ENCODE results near the gene PADI1.

PADI1 gene

DNA sequence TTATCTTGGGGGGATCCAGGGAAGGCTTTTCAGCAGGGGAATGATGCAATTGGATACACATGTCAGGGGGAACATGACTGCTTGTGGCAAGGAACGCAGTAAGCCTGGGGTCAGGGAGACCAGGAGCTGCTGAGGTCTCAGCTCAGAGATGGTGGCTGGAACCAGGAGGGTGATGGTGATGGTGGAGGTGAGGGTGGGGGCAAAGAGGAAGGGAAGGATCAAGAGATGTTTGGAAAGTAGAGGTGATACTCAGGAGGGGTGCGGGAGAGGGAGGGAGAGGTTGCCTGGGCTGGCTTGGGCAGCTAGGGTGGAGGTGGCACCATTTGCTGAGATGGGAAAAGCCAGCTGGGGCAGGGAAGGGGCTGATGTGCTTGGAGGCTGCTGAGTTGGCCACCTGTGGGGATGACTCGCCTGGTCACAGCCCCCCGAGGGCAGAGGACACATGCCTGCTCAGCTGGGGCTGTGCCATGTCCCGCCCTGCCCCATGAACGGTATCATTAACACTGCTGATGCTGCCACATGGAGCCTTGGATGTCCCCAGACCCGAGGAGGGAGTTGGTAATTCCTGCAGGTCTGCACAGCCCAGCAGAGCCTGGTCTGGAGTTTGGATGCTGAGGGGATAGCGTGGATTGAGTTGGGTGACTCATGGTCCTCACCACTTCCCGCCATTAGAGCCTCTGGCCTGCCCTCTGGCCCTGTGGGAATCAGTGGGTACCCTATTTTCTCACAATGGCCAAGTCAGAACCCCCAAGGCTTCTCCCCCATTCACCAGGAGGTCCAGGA is 6.3 kb upstream of the PADI1 start:
- no peak for DNase-seq

DNA sequence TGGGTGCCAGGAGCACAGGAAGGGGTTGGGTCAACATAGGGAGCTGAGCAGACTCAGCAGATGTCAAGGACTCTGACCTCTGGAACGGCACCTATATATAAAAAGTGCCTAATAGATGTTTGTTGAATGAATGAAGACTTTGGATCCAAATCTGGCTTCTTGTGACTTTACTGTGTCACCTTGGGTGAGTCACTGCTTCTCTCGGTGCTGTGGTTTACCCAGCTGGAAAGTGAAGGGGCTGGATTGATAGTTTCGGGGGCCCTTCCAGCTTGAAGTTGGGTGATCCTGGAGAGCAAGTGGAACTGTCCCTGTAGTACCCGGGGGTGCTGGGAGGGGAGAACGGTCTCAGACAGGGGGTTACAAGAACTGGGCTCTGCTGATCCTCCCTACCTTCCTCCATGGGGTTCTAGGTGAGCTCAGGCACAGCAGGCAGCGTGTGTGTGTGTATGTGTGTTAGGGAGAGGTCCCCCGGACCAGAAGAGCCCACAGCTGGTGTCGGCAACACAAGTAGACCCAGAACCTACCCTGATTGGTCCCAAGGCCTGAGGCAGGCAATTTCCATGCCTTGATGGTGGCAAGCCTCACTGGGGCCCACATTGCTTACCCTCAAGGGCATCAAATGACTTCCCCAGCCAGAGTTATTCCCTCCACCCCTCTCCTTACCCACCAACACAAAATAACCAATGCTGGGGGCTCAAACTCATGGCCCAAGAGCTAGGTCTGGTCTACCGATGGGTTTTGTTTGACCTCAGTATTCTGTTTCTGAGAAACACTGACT is 5.5 kb upstream of the PADI1 start:
- DNase-seq, result no peak

DNA sequence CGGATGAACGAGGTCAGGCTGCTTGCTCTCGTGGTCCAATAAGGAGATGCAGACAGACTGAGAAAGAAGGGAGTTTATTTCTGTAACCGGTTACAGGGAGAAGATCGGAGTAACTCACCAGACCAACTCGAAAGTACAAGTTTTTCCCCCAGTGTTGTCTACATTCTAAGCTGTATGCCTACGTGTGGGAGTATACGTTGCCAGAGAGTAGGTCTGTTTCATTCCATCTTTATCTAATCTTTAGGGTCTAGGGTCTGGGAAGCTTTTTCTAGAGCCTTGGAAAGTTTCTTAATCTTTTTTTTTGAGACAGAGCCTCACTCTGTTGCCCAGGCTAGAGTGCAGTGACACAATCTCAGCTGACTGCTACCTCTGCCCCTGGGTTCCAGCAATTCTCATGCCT is 4.7 kb upstream of the PADI1 start:
- no peak for DNase-seq

GRCh38 chr1:17200756-17201155 is 4.2 kb upstream of the PADI1 start:
- DNase-seq, result no peak

DNA sequence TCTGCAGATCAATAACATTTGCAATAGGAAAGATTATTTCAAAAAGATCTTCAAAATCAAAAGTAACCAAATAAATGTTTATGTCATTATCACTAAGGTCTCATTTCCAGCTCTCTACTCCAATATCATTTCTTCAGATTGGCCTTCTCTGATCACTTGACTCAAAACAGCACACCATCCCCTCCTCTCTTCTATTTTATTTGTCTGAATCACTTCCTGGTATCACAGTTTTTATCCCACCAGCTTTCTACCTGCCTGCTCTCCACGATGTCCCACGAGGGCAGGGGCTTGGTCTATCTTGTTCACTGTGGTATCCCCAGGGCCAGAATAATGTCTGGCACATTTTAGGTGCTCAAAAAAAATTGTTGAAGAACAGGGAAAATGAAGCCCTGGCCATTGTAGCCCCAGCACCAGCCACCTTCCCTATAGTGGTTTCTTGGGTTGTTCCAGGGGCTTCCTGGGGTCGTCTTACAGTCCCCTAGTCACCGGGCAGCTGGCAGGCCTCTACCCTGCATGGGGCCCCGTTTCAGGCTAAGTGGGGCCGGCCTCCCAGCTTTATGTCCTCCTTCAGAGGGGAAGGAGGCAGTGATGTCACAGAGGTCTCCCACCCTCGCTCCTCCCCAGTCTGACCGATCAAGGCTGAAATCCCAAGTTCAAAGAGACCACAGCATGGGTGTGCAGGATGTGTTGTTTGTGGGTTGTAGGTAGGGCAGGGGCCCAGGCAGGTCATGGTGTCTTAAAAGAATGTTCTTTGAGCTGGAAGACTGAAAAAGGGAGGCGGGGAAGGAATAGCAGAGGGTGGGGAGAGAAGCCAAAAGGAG is 3.5 kb upstream of the PADI1 start:
- no peak for DNase-seq

- DNase-seq, result no peak
Measured at GRCh38 chr1:17205652-17206051, 724 bp downstream of the PADI1 start.

DNA sequence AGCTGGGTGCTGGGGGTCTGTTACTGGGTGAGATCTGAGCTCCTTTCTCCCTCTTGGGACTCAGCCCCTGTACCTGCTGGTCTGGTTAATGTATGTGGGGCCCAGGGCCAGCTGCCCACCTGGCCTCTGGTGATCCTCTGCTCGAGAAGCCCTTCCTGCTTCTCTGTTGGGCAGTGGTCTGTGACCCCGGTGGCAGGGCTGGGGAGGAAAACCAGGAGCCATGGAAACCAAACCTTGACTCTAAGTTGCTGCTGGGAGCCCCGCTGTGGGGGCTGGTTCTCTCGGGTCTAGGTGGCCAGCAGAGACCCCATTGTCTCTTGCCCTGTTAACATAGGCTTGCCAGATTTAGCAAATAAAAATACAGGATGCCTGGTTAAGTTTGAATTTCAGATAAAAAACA is 1.3 kb downstream of the PADI1 start:
- DNase-seq, result no peak

DNA sequence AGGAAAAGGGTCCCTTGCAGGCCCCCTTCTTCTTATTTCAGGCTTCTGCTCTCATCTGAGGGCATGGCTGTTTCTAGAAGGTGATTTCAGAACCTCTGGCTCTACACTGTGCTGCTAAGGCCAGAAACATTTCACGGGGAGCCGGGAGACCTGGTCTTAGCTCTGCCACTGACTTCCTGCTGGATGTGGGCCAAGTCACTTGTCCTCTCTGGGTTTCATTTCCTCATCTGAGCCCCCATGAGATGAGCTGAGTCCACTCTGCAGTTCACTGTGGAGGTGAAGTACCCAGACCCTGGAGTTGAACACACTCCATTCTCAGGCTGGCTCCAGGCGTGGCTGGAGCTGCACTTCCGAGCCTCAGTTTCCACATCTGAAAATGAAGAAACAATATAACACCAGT is 2.1 kb downstream of the PADI1 start:
- DNase-seq, result no peak

- DNase-seq, result no peak
Measured at GRCh38 chr1:17207540-17207939, 2.6 kb downstream of the PADI1 start.

DNA sequence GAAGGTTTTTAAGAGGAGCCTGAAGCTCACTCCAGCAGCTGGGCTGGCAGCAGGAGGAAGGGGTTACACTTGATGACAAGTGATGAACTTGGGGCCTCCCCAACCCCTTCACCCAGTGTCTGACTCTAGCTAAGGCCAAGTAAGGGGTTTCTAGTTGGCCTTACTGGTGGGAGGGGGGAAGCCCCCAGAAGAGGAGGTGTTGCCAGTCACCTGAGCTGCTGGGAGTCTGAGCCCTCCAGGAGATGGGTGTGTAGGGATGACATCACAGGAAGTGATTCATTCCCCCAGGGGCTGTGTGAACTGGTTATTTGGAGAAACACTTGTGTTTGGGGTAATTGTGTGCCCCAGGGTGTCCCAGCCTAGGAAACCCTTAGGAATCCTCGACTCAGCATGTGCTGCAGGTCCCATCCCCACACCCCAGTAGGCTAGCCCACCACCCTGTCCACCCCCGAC is 3.1 kb downstream of the PADI1 start:
- DNase-seq, result no peak

DNA sequence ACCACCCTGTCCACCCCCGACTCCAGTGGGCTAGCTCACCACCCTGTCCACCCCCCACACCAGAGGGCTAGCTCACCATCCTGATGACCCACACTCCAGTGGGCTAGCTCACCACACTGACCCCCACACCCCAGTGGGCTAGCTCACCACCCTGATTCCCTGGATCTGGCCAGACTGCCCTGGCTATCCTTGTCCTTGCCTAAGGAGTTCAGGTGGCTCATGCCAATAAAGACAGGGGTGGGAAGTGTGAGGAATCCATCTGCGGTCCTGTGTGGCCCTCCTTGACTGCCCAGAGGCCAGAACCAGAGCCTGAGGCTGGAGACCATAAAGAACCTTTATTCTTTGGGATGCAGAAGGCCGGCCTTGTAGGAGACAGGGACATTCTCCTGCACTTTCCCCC is 3.6 kb downstream of the PADI1 start:
- DNase-seq, result no peak

- no peak for DNase-seq
Measured at GRCh38 chr1:17209430-17209829, 4.5 kb downstream of the PADI1 start.

DNA sequence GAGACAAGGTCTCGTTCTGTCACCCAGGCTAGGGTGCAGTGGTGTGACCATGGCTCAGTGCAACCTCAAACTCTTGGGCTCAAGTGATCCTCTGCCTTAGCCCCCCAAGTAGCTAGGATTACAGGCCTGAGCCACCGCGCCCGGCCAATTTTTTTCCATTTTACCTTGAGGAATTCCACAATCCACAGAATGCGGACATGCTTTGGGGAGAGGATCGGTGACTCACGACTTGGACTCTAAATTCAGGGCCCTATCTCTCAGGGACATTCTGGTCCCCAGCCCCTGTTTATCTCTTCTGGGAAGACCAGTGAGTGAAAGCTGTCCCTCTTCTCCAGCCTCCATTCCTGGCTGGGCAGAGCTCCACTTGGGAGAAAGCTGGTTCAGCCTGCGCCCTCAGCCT is 5.2 kb downstream of the PADI1 start:
- no peak for DNase-seq

DNA sequence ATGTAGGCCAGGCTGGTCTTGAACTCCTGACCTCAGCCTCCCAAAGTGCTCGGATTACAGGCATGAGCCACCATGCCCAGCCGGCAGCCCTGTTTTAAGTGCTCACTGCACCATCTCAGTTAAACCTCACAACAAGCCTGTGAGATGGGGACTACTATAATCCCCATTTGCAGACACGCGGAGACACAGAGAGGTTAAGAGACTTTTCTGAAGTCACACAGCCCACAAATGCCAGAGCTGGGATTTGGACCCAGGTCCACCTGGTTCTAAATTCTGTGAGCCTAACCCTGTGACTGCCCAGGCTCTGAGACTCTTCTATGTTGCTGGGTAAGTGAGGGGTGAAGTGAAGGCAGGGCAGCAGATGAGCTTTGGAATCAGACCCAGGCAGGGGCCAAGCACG is 6.4 kb downstream of the PADI1 start:
- no peak for DNase-seq

- no peak for DNase-seq
Measured at GRCh38 chr1:17212009-17212408, 7.1 kb downstream of the PADI1 start.

GRCh38 chr1:17212487-17213121 is 7.7 kb downstream of the PADI1 start:
- no peak for DNase-seq

DNA sequence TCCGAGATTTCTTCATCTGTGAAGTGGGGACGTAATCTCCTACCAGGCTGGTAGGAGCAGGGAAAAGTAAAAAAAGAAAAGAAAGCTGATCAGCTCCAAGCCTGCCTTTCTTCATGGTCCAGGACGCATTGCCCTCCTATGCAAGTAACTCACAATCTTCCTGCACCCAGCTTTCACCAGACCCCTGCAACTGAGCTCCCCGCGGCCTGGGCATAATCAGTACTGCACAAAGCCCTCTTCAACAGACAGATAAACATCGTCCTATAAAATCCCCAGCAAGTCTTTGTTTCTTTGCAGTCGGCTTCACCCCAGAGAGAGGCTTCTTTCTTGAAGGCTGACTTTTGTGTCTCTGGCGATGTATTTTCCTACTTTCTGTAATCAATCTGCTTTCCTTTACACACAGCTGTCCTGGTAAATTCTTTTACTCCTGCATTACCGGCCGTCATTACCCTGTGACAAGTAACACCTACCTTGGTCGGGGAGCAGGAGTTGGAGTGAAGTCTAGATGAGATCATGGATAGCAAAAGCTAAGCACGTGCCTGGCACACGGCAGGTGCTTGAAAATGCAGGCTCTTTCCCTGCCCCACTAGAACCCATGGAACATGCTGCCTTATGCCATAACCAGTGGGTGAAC is 8.3 kb downstream of the PADI1 start:
- no peak for DNase-seq

- no peak for DNase-seq
Measured at GRCh38 chr1:17213782-17214148, 8.8 kb downstream of the PADI1 start.

DNA sequence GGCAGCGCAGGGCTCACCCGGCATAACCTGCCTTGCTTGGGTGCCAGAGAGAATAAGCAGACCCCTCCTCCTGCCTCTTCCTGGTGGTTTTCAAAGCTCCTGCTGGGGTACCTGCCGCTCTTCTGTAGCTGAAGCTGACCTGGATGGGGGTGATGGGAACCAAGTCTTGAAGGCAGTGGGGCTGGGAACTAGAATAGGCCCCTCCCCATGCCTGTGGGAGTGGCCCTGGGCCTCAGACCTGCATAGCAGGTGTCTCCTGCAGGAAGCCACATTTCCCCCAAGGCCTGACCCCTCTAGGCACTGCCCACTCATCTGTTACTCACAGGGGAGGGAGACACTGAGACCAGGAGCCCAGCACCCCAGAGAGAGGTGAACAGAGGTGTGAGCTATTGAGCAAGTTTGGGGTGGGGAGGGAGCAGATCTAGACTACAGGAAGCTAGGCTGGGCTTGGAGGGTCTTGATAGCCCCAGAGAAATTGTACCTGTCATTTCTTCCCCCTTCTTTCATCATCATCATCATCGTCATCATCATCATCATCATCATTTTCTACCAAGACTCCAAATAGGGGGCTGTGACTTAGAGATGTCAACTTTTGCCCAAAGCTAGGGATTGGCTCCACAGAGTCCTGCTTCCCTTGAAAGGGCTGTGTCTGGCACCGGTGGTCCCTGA is 10.1 kb downstream of the PADI1 start:
- DNase-seq, result no peak

DNA sequence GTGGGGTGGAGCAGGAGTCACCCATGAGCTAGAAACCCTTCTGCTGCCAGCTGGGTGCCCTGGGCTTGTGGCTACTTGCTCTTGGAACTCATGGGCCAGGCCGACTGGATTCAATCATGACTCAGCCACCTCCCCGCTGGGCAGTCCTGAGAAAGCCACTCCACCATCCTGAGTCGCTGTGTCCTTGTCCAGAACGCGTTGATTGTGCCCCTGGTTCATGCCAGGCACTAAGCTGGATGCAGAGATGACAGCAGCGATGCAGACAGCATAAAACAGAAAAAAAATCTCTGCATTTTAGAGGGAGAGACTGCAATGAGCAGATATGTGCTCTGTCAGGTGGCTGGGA is 10.6 kb downstream of the PADI1 start:
- DNase-seq, result no peak

- no peak for DNase-seq
Measured at GRCh38 chr1:17216078-17216477, 11.2 kb downstream of the PADI1 start.

GRCh38 chr1:17217607-17218006 is 12.7 kb downstream of the PADI1 start:
- no peak for DNase-seq
